Fibroblast of lung (primary cell): ENCODE data around the gene ISG15. TPM values are rescaled to one million over a fixed set of nuclear protein-coding genes. Genes with fewer than 3 reads are reported as not detected.

ENCODE experiments used
- DNase-seq, 2 donors: peaks; one replicate each; pipeline versions ENCODE4 v3.0.0 to v3.0.0-alpha.2; 2010; ENCODE audit warnings: low read depth in 2 of 2
- H2AFZ ChIP-seq: 2 replicates; pipeline ENCODE4 v1.5.1; 2012; ENCODE audit warnings: low read length, control low read depth, inconsistent platforms
- H3K27ac ChIP-seq: 2 replicates; pipeline ENCODE4 v1.5.1; 2011; ENCODE audit warnings: low read length, control low read depth; ENCODE audit not compliant: insufficient read depth
- H3K27me3 ChIP-seq: 2 replicates; pipeline ENCODE4 v1.5.1; 2011; ENCODE audit warnings: mild to moderate bottlenecking, low read length; ENCODE audit not compliant: control insufficient read depth, insufficient read depth
- H3K36me3 ChIP-seq: 2 replicates; pipeline ENCODE4 v1.5.1; 2011; ENCODE audit warnings: low read length; ENCODE audit not compliant: control insufficient read depth, insufficient read depth
- H3K4me1 ChIP-seq: 2 replicates; pipeline ENCODE4 v1.5.1; 2011; ENCODE audit warnings: low read length; ENCODE audit not compliant: control insufficient read depth, insufficient read depth; ENCODE audit errors: extremely low read depth
- H3K4me2 ChIP-seq: 2 replicates; pipeline ENCODE4 v1.5.1; 2011; ENCODE audit warnings: low read length, control low read depth; ENCODE audit not compliant: insufficient read depth; ENCODE audit errors: extremely low read depth
- H3K4me3 ChIP-seq, 4 experiments: fragments of 200-600 bp in 1 of 4; sonication (generic) in 1 of 4; replicated peaks in 1 of 4; 2 replicates each; pipeline ENCODE4 v1.5.1; 2011 to 2016; ENCODE audit warnings: low read length in 4 of 4, low read depth in 3 of 4, mild to moderate bottlenecking in 3 of 4, control low read depth in 2 of 4, inconsistent platforms in 1 of 4, mixed read lengths in 1 of 4; ENCODE audit not compliant: insufficient read depth in 1 of 4; ENCODE audit errors: control extremely low read depth in 1 of 4
- H3K79me2 ChIP-seq: 2 replicates; pipeline ENCODE4 v1.5.1; 2012; ENCODE audit warnings: mild to moderate bottlenecking, low read length, inconsistent platforms; ENCODE audit not compliant: control insufficient read depth, insufficient read depth
- H3K9ac ChIP-seq: 2 replicates; pipeline ENCODE4 v1.5.1; 2011; ENCODE audit warnings: mild to moderate bottlenecking, low read length, control low read depth; ENCODE audit not compliant: insufficient read depth
- H3K9me3 ChIP-seq: 2 replicates; pipeline ENCODE4 v1.5.1; 2012; ENCODE audit warnings: low read depth, low read length; ENCODE audit not compliant: control insufficient read depth, insufficient read depth
- H4K20me1 ChIP-seq: 2 replicates; pipeline ENCODE4 v1.5.1; 2011; ENCODE audit warnings: low read length; ENCODE audit not compliant: control insufficient read depth, insufficient read depth; ENCODE audit errors: extremely low read depth
- CTCF ChIP-seq, 2 donors: IDR thresholded peaks in 1 of 2; conservative IDR thresholded peaks in 1 of 2; 1 replicate in 1 of 2; 2 replicates in 1 of 2; pipeline ENCODE4 v1.5.1; 2011 to 2012; ENCODE audit warnings: low read length in 2 of 2, control low read depth in 1 of 2, inconsistent platforms in 1 of 2, low read depth in 1 of 2, mild to moderate bottlenecking in 1 of 2
- EZH2 ChIP-seq: IDR thresholded peaks from 2 replicates; pipeline ENCODE4 v1.5.1; 2012; ENCODE audit warnings: low read length, control low read depth, mild to moderate bottlenecking; ENCODE audit errors: missing control alignments
- polyA plus RNA-seq, 2 donors: library from polyadenylated mRNA; depleted of rRNA in 1 of 2; stranded (reverse) in 1 of 2; unstranded in 1 of 2; fragments of >200 nt; gene quantifications; 2 replicates each; pipeline ENCODE4 v1.2.1, GENCODE V29; 2011 to 2012; ENCODE audit warnings: missing spikeins in 1 of 2
- total RNA-seq: library from RNA; depleted of rRNA; stranded (reverse); fragments of >200 nt; gene quantifications from 2 replicates; pipeline ENCODE4 v1.2.1, GENCODE V29; 2014

ISG15 gene
- total and polyA plus RNA-seq, 2 donors (not counting 1 experiment from before 2014, with no cell fraction given), result 24.2 to 93.3 TPM

GRCh38 chr1:972726-973458 is 40.4 kb upstream of the ISG15 start:
- no peak overlapping the region for H3K27ac ChIP-seq
- H4K20me1 ChIP-seq, result no peaks in the 10 kb centered on the region
- H3K79me2 ChIP-seq, result no peaks in the 10 kb centered on the region
- H3K4me3 ChIP-seq, result no peak overlapping the region
- H3K27me3 ChIP-seq, result no peaks in the 10 kb centered on the region
- no peak overlapping the region for H2AFZ ChIP-seq
- H3K4me2 ChIP-seq, result no peak overlapping the region
- DNase-seq, result no peak
- H3K9me3 ChIP-seq, result no peaks in the 10 kb centered on the region
- H3K9ac ChIP-seq, result no peak overlapping the region
- H3K4me1 ChIP-seq, result no peaks in the 10 kb centered on the region
- no peaks in the 10 kb centered on the region for H3K36me3 ChIP-seq
- TF ChIP-seq EZH2, result no peak
- TF ChIP-seq CTCF (conservative IDR thresholded peaks at IDR 0.05 in 1 of 2, IDR thresholded peaks at IDR 0.05 in 1 of 2; ENCODE audit: low read depth in 1 of 2, low read length in 2 of 2), result no peak

DNA sequence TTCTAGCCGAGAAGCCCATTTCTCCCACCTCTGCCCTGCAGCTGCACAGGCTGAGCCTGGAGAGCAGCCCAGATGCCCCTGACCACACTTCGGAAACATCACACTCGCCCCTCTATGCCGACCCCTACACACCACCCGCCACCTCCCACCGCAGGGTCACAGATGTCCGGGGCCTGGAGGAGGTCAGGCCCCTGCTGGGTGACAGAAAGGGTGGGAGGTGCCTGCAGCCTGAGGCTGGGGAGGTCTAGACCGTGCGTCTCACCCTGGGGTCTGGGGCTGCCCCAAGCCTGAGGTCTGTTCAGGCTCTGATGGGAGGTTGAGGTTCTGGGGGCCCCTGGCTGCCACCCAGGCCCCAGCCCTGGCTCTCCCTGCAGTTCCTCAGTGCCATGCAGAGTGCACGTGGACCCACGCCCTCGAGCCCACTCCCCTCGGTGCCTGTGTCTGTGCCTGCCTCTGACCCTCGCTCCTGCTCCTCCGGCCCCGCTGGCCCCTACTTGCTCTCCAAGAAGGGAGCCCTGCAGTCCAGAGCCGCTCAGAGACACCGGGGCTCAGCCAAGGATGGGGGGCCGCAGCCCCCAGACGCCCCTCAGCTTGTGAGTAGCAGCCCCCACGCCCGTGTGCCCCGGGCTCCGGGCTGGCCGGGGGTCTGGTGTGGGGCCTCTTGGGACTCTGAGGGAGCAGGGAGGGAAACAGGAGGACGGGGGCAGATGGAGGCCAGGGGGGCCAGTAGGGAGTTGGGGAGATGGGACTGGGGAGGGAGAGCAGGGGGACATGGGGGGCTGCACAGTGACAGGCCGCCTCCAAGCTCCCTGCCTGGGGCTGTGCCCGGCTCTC is 39.6 kb upstream of the ISG15 start:
- no peak overlapping the region for H3K4me2 ChIP-seq
- H2AFZ ChIP-seq, result no peak overlapping the region
- H3K4me3 ChIP-seq, result no peak overlapping the region
- H4K20me1 ChIP-seq, result no peaks in the 10 kb centered on the region
- no peak overlapping the region for H3K27ac ChIP-seq
- no peaks in the 10 kb centered on the region for H3K4me1 ChIP-seq
- H3K9me3 ChIP-seq, result no peaks in the 10 kb centered on the region
- H3K36me3 ChIP-seq, result no peaks in the 10 kb centered on the region
- no peak for TF ChIP-seq EZH2
- TF ChIP-seq CTCF (conservative IDR thresholded peaks at IDR 0.05 in 1 of 2, IDR thresholded peaks at IDR 0.05 in 1 of 2; ENCODE audit: low read depth in 1 of 2, low read length in 2 of 2), result no peak
- no peaks in the 10 kb centered on the region for H3K27me3 ChIP-seq
- DNase-seq, result no peak
- no peak overlapping the region for H3K9ac ChIP-seq
- no peaks in the 10 kb centered on the region for H3K79me2 ChIP-seq

DNA sequence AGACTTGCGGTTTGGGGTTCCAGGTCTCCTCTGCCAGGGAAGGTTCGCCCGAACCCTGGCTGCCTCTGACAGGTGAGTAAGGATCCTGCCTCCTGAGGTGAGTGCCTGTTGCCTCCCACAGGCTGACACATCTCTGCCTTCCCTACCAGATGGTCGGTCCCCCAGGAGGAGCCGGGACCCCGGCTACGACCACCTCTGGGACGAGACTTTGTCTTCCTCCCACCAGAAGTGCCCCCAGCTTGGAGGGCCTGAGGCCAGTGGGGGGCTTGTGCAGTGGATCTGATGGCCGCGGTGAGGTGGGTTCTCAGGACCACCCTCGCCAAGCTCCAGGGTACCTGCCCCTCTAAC is 39.0 kb upstream of the ISG15 start:
- Histone ChIP-seq H3K36me3 (no peaks in the 10 kb centered on the region), H3K4me2 (no peak overlapping the region), H3K9me3 (no peaks in the 10 kb centered on the region), H4K20me1 (no peaks in the 10 kb centered on the region), H2AFZ (no peak overlapping the region), H3K27me3 (no peaks in the 10 kb centered on the region), H3K4me3 (no peak overlapping the region), H3K4me1 (no peaks in the 10 kb centered on the region), H3K27ac (no peak overlapping the region), H3K79me2 (no peaks in the 10 kb centered on the region), H3K9ac (no peak overlapping the region)
- TF ChIP-seq CTCF (conservative IDR thresholded peaks at IDR 0.05 in 1 of 2, IDR thresholded peaks at IDR 0.05 in 1 of 2; ENCODE audit: low read depth in 1 of 2, low read length in 2 of 2) (no peak), EZH2 (no peak)
- no peak for DNase-seq
